GM23338 (cell line): ENCODE measurements around the gene TMEM63C.

Source experiments
- CREB1 ChIP-seq: fragments of 250-450 bp; sonication (Bioruptor Pico); IDR thresholded peaks from 2 replicates; pipeline ENCODE4 v1.5.0; 2020; ENCODE audit warnings: low read depth, mild to moderate bottlenecking, moderate library complexity
- EZH2 ChIP-seq: fragments of 200-600 bp; sonication (generic); IDR thresholded peaks from one replicate; pipeline ENCODE4 v1.8.0; 2017; ENCODE audit warnings: antibody characterized with exemption, mild to moderate bottlenecking, low read depth; ENCODE audit not compliant: unreplicated experiment
- EZH2phosphoT487 ChIP-seq: fragments of 200-600 bp; sonication (generic); IDR thresholded peaks from one replicate; pipeline ENCODE4 v1.8.1; 2018; ENCODE audit warnings: antibody characterized with exemption; ENCODE audit not compliant: unreplicated experiment
- POLR2AphosphoS5 ChIP-seq: IDR thresholded peaks from 2 replicates; pipeline ENCODE4 v1.6.1; 2016; ENCODE audit warnings: antibody characterized with exemption, low read depth
- TF ChIP-seq, protein P1 (sequence below), 2 experiments: fragments of 200-600 bp in 1 of 2; sonication (generic) in 1 of 2; conservative IDR thresholded peaks; 2 replicates each; pipeline versions ENCODE4 v1.5.1 to v1.6.1; 2016 to 2017; ENCODE audit warnings: antibody characterized with exemption in 2 of 2, low read depth in 2 of 2, mild to moderate bottlenecking in 2 of 2, moderate library complexity in 1 of 2
- TF ChIP-seq, protein P2 (sequence below): fragments of 250-450 bp; sonication (Bioruptor Pico); IDR thresholded peaks from 2 replicates; pipeline ENCODE4 v1.5.0; 2020; ENCODE audit warnings: mild to moderate bottlenecking, moderate library complexity

DNA sequence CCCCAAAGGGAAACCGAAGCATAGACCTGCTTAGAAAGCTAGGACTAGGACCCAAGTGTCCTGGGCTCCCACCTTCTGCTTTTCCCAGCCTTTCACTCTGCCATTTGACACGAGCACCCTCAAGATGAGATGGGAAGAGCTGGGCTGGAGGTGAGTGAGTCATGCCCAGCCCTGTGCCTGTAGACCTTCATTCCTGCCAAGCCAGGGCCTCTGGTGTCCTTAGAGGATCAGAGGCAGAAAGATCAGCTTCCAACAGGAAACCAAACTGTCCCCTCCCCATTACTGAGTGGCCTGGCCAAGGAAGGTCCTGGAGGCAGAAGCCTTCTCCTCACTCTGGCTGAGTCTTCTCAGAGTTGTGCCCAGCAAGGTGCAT lies 3.5 kb downstream of the TMEM63C start:
- TF ChIP-seq POLR2AphosphoS5 (no peak), EZH2 (no peak), EZH2phosphoT487 (no peak), CREB1 (CRISPR knock-in tag) (no peak)
- TF ChIP-seq, protein P1, sequence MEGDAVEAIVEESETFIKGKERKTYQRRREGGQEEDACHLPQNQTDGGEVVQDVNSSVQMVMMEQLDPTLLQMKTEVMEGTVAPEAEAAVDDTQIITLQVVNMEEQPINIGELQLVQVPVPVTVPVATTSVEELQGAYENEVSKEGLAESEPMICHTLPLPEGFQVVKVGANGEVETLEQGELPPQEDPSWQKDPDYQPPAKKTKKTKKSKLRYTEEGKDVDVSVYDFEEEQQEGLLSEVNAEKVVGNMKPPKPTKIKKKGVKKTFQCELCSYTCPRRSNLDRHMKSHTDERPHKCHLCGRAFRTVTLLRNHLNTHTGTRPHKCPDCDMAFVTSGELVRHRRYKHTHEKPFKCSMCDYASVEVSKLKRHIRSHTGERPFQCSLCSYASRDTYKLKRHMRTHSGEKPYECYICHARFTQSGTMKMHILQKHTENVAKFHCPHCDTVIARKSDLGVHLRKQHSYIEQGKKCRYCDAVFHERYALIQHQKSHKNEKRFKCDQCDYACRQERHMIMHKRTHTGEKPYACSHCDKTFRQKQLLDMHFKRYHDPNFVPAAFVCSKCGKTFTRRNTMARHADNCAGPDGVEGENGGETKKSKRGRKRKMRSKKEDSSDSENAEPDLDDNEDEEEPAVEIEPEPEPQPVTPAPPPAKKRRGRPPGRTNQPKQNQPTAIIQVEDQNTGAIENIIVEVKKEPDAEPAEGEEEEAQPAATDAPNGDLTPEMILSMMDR (conservative IDR thresholded peaks at IDR 0.05; ENCODE audit: low read depth in 2 of 2) = no peak
- TF ChIP-seq, protein P2, sequence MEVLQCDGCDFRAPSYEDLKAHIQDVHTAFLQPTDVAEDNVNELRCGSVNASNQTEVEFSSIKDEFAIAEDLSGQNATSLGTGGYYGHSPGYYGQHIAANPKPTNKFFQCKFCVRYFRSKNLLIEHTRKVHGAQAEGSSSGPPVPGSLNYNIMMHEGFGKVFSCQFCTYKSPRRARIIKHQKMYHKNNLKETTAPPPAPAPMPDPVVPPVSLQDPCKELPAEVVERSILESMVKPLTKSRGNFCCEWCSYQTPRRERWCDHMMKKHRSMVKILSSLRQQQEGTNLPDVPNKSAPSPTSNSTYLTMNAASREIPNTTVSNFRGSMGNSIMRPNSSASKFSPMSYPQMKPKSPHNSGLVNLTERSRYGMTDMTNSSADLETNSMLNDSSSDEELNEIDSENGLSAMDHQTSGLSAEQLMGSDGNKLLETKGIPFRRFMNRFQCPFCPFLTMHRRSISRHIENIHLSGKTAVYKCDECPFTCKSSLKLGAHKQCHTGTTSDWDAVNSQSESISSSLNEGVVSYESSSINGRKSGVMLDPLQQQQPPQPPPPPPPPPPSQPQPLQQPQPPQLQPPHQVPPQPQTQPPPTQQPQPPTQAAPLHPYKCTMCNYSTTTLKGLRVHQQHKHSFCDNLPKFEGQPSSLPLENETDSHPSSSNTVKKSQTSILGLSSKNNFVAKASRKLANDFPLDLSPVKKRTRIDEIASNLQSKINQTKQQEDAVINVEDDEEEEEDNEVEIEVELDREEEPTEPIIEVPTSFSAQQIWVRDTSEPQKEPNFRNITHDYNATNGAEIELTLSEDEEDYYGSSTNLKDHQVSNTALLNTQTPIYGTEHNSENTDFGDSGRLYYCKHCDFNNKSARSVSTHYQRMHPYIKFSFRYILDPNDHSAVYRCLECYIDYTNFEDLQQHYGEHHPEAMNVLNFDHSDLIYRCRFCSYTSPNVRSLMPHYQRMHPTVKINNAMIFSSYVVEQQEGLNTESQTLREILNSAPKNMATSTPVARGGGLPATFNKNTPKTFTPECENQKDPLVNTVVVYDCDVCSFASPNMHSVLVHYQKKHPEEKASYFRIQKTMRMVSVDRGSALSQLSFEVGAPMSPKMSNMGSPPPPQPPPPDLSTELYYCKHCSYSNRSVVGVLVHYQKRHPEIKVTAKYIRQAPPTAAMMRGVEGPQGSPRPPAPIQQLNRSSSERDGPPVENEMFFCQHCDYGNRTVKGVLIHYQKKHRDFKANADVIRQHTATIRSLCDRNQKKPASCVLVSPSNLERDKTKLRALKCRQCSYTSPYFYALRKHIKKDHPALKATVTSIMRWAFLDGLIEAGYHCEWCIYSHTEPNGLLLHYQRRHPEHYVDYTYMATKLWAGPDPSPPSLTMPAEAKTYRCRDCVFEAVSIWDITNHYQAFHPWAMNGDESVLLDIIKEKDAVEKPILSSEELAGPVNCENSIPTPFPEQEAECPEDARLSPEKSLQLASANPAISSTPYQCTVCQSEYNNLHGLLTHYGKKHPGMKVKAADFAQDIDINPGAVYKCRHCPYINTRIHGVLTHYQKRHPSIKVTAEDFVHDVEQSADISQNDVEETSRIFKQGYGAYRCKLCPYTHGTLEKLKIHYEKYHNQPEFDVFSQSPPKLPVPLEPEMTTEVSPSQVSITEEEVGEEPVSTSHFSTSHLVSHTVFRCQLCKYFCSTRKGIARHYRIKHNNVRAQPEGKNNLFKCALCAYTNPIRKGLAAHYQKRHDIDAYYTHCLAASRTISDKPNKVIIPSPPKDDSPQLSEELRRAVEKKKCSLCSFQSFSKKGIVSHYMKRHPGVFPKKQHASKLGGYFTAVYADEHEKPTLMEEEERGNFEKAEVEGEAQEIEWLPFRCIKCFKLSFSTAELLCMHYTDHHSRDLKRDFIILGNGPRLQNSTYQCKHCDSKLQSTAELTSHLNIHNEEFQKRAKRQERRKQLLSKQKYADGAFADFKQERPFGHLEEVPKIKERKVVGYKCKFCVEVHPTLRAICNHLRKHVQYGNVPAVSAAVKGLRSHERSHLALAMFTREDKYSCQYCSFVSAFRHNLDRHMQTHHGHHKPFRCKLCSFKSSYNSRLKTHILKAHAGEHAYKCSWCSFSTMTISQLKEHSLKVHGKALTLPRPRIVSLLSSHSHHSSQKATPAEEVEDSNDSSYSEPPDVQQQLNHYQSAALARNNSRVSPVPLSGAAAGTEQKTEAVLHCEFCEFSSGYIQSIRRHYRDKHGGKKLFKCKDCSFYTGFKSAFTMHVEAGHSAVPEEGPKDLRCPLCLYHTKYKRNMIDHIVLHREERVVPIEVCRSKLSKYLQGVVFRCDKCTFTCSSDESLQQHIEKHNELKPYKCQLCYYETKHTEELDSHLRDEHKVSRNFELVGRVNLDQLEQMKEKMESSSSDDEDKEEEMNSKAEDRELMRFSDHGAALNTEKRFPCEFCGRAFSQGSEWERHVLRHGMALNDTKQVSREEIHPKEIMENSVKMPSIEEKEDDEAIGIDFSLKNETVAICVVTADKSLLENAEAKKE (CRISPR knock-in tag) = no peak
